ENCODE data around the gene FGF14. TPM values are rescaled to one million over a fixed set of nuclear protein-coding genes. Genes with fewer than 3 reads are reported as not detected.

The FGF14 gene
- total RNA-seq, 2 experiments from 2014 or later: not detected

DNA sequence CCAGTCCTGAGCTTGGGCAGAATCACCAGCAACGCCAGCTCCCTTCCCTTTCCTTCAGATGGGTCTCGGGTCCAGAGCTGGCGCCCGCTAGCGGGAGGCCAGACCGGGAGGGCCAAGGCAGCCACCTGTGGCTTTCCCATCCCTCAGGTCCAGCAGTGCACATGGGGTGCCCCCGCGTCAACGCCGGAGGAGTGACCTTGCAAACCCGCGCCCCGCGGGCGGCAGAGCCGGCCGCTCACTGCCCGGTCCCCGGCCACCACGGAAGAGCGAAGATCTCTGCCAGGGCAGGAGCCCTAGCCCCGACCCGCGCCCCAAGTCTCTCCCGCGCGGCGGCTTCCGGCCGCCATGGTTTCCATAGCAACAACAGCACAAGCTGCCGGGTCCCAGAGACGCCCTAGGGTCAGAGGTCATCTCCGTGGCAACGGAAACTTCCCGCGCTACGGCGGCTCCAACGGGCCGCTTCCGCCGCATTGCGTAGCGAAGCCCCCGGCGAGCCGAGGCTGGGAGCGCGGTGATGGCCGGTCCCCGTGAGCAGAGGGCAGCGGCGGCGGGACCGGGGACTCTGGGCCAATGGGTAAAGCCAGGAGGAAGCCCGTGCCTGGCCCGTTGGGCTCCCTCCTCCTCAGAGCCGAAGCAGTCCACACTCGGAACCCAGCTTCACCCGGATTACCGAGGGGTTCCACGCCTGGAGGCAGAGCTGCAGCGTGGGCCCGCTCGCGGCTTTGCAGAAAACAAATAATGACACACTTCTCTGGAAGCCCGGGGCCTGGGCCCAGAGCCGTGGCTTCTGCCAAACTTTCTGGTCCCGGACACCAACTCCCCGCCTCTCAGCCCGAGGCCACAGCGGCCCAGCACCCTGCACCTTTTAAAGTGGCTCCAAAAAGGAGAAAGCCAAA, 7.4 kb downstream of the FGF14 start:
- DNase-seq: peak; percentile 98
- ChIA-PET CTCF (interaction anchor here (0.9 kb wide), 1 partner anchor 19 kb away, joined by 3 read pairs; no protein-coding TSS in a partner anchor), POLR2A (no interaction called here)
- H3K4me3 Mint-ChIP-seq: peak overlapping the region; percentile 81
- H3K36me3 Mint-ChIP-seq (ENCODE audit: low read depth): no peaks in the 10 kb centered on the region
- peak overlapping the region; percentile 89 for H3K27ac Mint-ChIP-seq
- H3K27me3 Mint-ChIP-seq: peaks cover 24% of the 10 kb centered on the region
- peaks cover 25% of the 10 kb centered on the region for H3K4me1 Mint-ChIP-seq
- no peaks in the 10 kb centered on the region for H3K9me3 Mint-ChIP-seq

- CTCF ChIA-PET: no interaction called here
- H3K27me3 Mint-ChIP-seq: peaks cover 20% of the 10 kb centered on the region
- H3K4me1 Mint-ChIP-seq: peaks cover 23% of the 10 kb centered on the region
- no peak for DNase-seq
- no peak overlapping the region for H3K4me3 Mint-ChIP-seq
- H3K36me3 Mint-ChIP-seq (ENCODE audit: low read depth): no peaks in the 10 kb centered on the region
- POLR2A ChIA-PET: no interaction called here
- no peaks in the 10 kb centered on the region for H3K9me3 Mint-ChIP-seq
- no peak overlapping the region for H3K27ac Mint-ChIP-seq
Measured at GRCh38 chr13:102392481-102393209, 9.2 kb downstream of the FGF14 start.

DNA sequence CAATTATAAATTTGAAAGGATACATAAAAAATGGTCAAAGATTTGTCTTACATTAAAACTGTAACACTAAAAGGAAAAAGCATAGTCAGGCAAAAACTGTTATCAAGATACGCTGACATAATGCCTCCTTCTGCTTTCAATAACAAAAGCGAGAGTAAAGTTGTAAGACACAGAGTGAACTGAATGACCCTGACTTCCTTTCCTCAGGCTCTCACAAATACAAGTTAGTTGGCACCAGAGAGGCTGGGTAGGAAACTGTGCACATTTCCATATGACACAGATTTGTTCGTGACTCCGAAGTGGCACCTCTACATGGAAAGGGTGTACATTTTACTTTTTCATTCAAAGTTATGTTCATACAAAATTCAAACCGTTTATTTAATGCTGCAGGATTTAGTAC, 15.4 kb downstream of the FGF14 start:
- H3K9me3 Mint-ChIP-seq: no peaks in the 10 kb centered on the region
- H3K27me3 Mint-ChIP-seq: peaks cover 23% of the 10 kb centered on the region
- no peak overlapping the region for H3K4me3 Mint-ChIP-seq
- H3K4me1 Mint-ChIP-seq: no peaks in the 10 kb centered on the region
- no peaks in the 10 kb centered on the region for H3K36me3 Mint-ChIP-seq (ENCODE audit: low read depth)
- no peak overlapping the region for H3K27ac Mint-ChIP-seq
- ChIA-PET POLR2A (no interaction called here), CTCF (no interaction called here)
- no peak for DNase-seq

DNA sequence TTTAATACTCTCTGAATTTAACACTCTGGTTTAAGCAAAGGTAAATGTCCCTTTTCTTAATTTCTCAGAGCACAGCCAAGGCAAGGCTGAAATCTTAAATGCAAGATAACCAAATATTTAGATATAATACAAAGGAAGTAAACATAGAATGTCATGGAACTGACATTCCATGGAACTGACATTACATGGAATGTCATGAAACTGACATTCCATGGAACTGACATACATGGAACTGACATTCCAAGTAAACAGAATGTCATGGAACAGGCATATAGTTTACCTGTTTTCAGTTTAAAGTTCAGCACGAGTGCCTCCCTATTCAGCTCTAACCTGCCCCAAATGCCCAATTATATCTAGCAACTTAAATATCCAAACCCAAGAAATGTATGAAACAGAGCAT, 21.8 kb downstream of the FGF14 start:
- CTCF ChIA-PET: no interaction called here
- no peaks in the 10 kb centered on the region for H3K4me1 Mint-ChIP-seq
- H3K4me3 Mint-ChIP-seq: no peak overlapping the region
- no peak overlapping the region for H3K27ac Mint-ChIP-seq
- DNase-seq: no peak
- POLR2A ChIA-PET: no interaction called here
- no peaks in the 10 kb centered on the region for H3K9me3 Mint-ChIP-seq
- no peaks in the 10 kb centered on the region for H3K36me3 Mint-ChIP-seq (ENCODE audit: low read depth)
- peaks cover 18% of the 10 kb centered on the region for H3K27me3 Mint-ChIP-seq

- Mint-ChIP-seq H3K4me3 (no peak overlapping the region), H3K27me3 (peaks cover 2% of the 10 kb centered on the region), H3K9me3 (no peaks in the 10 kb centered on the region), H3K36me3 (ENCODE audit: low read depth) (no peaks in the 10 kb centered on the region), H3K4me1 (no peaks in the 10 kb centered on the region), H3K27ac (no peak overlapping the region)
- ChIA-PET CTCF (no interaction called here), POLR2A (no interaction called here)
- no peak for DNase-seq
Measured at GRCh38 chr13:102376318-102376717, 25.5 kb downstream of the FGF14 start.

DNA sequence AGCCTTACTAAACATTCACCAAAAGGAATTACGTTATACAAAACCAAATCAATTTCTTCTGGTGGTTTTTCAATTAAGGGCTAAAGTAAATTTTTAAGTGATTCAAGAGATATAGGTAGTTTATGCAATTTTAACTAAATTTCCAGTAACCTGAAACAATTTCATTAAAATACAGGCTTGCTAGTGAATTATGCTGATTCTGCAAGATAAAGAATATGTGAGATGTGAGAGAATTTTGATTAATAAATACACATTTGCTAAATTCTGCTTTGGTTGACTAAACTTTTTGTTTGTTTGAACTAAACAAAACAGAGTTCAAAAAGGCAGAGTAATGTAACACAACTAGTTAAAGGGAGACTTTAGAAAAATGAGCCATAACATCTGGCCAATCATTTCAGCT, 27.1 kb downstream of the FGF14 start:
- ChIA-PET CTCF (no interaction called here), POLR2A (no interaction called here)
- Mint-ChIP-seq H3K9me3 (no peaks in the 10 kb centered on the region), H3K4me1 (no peaks in the 10 kb centered on the region), H3K36me3 (ENCODE audit: low read depth) (no peaks in the 10 kb centered on the region), H3K27me3 (no peaks in the 10 kb centered on the region), H3K27ac (no peak overlapping the region), H3K4me3 (no peak overlapping the region)
- DNase-seq: no peak

GRCh38 chr13:102374233-102374632, 27.6 kb downstream of the FGF14 start:
- H3K4me1 Mint-ChIP-seq: no peaks in the 10 kb centered on the region
- DNase-seq: no peak
- no peak overlapping the region for H3K4me3 Mint-ChIP-seq
- CTCF ChIA-PET: no interaction called here
- H3K27me3 Mint-ChIP-seq: no peaks in the 10 kb centered on the region
- no peaks in the 10 kb centered on the region for H3K36me3 Mint-ChIP-seq (ENCODE audit: low read depth)
- no peaks in the 10 kb centered on the region for H3K9me3 Mint-ChIP-seq
- POLR2A ChIA-PET: no interaction called here
- H3K27ac Mint-ChIP-seq: no peak overlapping the region

DNA sequence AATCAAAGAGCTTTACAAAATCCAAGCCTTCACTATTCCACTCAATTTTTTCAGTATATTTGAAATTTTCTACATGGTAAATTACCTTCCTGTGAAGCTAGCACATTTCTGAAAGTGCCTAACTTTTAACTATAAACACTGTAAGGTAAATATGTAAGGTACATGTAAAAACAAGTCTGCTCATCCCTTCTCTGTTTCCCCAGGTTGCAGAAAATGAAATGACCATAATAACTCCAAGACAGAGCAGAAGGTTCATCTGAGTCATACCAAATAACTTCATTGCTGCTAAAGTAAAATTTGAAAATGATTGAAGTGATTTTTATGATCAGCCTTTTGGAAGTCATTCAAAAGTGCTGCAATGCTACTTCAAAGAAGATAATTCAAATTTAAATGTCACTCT, 28.6 kb downstream of the FGF14 start:
- H3K36me3 Mint-ChIP-seq (ENCODE audit: low read depth): no peaks in the 10 kb centered on the region
- no peak for DNase-seq
- no peaks in the 10 kb centered on the region for H3K9me3 Mint-ChIP-seq
- H3K27ac Mint-ChIP-seq: no peak overlapping the region
- CTCF ChIA-PET: no interaction called here
- H3K4me1 Mint-ChIP-seq: no peaks in the 10 kb centered on the region
- no peaks in the 10 kb centered on the region for H3K27me3 Mint-ChIP-seq
- no peak overlapping the region for H3K4me3 Mint-ChIP-seq
- POLR2A ChIA-PET: no interaction called here

GRCh38 chr13:102369302-102369701, 32.5 kb downstream of the FGF14 start:
- Mint-ChIP-seq H3K27me3 (no peaks in the 10 kb centered on the region), H3K36me3 (ENCODE audit: low read depth) (no peaks in the 10 kb centered on the region), H3K4me1 (no peaks in the 10 kb centered on the region), H3K9me3 (no peaks in the 10 kb centered on the region), H3K4me3 (no peak overlapping the region), H3K27ac (no peak overlapping the region)
- CTCF ChIA-PET: no interaction called here
- no peak for DNase-seq
- POLR2A ChIA-PET: no interaction called here

GRCh38 chr13:102367836-102368235, 34.0 kb downstream of the FGF14 start:
- no peak overlapping the region for H3K4me3 Mint-ChIP-seq
- ChIA-PET CTCF (no interaction called here), POLR2A (no interaction called here)
- H3K9me3 Mint-ChIP-seq: no peaks in the 10 kb centered on the region
- no peaks in the 10 kb centered on the region for H3K36me3 Mint-ChIP-seq (ENCODE audit: low read depth)
- H3K27me3 Mint-ChIP-seq: peaks cover 4% of the 10 kb centered on the region
- H3K4me1 Mint-ChIP-seq: no peaks in the 10 kb centered on the region
- DNase-seq: no peak
- H3K27ac Mint-ChIP-seq: no peak overlapping the region

DNA sequence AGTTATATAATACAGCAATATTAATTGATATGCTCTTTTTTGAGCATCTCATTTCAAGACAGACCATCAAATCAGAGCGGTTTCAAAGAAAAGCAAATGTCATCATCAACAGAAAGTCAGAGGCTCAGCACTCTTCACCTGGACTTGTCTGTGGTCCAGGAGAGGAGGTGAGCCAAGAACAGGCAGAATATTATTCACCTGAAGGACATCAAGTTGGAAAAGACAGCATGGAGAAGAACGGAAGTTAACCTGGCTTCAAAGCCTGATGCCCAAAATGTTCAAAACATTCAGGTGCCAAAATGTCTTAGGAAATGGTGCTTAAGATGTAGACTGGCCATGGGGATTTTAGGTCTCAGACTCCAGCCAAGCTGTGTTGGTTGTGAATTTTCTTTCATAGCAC, 40.7 kb downstream of the FGF14 start:
- ChIA-PET POLR2A (no interaction called here), CTCF (no interaction called here)
- H3K27ac Mint-ChIP-seq: no peak overlapping the region
- H3K9me3 Mint-ChIP-seq: no peaks in the 10 kb centered on the region
- H3K4me3 Mint-ChIP-seq: no peak overlapping the region
- peaks cover 13% of the 10 kb centered on the region for H3K27me3 Mint-ChIP-seq
- DNase-seq: no peak
- no peaks in the 10 kb centered on the region for H3K4me1 Mint-ChIP-seq
- H3K36me3 Mint-ChIP-seq (ENCODE audit: low read depth): no peaks in the 10 kb centered on the region

DNA sequence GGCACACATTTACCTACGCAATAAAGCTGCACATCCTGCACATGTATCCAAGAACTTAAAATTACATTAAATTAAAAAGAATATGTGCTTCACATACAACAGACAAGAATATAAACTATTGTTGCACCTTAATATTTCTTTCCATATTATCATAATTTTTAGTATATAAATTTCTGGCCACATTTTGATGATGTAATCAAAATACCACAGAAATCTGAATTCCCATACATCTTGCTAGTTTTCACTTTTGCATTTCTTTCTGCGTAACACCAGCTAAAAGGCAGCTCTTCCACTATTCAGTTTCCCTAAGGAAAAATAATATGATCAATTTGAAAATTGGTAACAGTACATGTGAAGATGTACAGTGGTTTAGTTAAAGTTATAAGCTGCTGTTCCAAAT, 42.6 kb downstream of the FGF14 start:
- Mint-ChIP-seq H3K27me3 (peaks cover 15% of the 10 kb centered on the region), H3K4me1 (no peaks in the 10 kb centered on the region), H3K36me3 (ENCODE audit: low read depth) (no peaks in the 10 kb centered on the region), H3K4me3 (no peak overlapping the region), H3K9me3 (no peaks in the 10 kb centered on the region), H3K27ac (no peak overlapping the region)
- CTCF ChIA-PET: no interaction called here
- DNase-seq: no peak
- POLR2A ChIA-PET: no interaction called here

GRCh38 chr13:102355251-102355650, 46.6 kb downstream of the FGF14 start:
- Mint-ChIP-seq H3K27ac (no peak overlapping the region), H3K36me3 (ENCODE audit: low read depth) (no peaks in the 10 kb centered on the region), H3K4me1 (no peaks in the 10 kb centered on the region), H3K4me3 (no peak overlapping the region), H3K27me3 (peaks cover 10% of the 10 kb centered on the region), H3K9me3 (no peaks in the 10 kb centered on the region)
- ChIA-PET CTCF (no interaction called here), POLR2A (no interaction called here)
- no peak for DNase-seq

DNA sequence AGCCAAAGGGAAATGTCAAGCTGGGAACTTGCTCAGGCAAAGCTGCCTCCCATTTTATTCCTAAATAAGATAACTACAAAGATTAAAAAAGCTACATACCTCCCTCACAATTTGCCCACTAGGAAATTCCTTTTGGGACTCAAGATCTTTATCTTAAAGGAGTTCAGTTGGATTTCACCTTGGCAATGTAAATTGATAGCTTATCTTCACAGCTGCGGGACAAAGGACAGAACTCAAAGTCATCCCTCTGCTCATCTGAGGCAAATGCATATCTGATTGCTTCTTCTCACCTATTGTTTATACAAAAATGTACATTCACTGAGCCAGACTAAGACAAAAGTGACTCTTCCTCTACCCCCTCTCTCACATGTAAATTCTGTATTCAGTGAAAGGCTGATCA, 47.8 kb downstream of the FGF14 start:
- Mint-ChIP-seq H3K27ac (no peak overlapping the region), H3K9me3 (no peaks in the 10 kb centered on the region), H3K4me3 (no peak overlapping the region), H3K4me1 (no peaks in the 10 kb centered on the region), H3K36me3 (ENCODE audit: low read depth) (no peaks in the 10 kb centered on the region), H3K27me3 (peaks cover 9% of the 10 kb centered on the region)
- POLR2A ChIA-PET: no interaction called here
- CTCF ChIA-PET: interaction anchor here (0.6 kb wide), 1 partner anchor 381 kb away, joined by 4 read pairs; no protein-coding TSS in a partner anchor
- DNase-seq: no peak

Data from activated CD4-positive, alpha-beta T cell treated with anti-CD3 and anti-CD28 coated beads, Interleukin-2, amount 10 ng/mL, durations not matched to agents 7 days and 5 days (primary cell).